H9 (cell line): ENCODE data around the gene TCN2. TPM values are rescaled to one million over a fixed set of nuclear protein-coding genes. Genes with fewer than 3 reads are reported as not detected.

Source experiments
- DNase-seq: peaks from one replicate; pipeline ENCODE4 v3.0.0-alpha.2; 2017
- H2AFZ ChIP-seq: one replicate; pipeline ENCODE4 v1.6.1; 2013; ENCODE audit warnings: mild to moderate bottlenecking, low read length, control low read depth, moderate library complexity
- H2AK5ac ChIP-seq: 2 replicates; pipeline ENCODE4 v1.6.1; 2013; ENCODE audit warnings: low read length, control low read depth, mixed read lengths; ENCODE audit not compliant: insufficient read length
- H2BK120ac ChIP-seq: one replicate; pipeline ENCODE4 v1.6.1; 2013; ENCODE audit warnings: low read depth, mild to moderate bottlenecking, low read length, control low read depth, inconsistent platforms; ENCODE audit not compliant: poor library complexity, severe bottlenecking
- H2BK12ac ChIP-seq: 2 replicates; pipeline ENCODE4 v1.6.1; 2013; ENCODE audit warnings: low read length, control low read depth, mixed read lengths, low read depth; ENCODE audit not compliant: insufficient read length
- H2BK15ac ChIP-seq: 2 replicates; pipeline ENCODE4 v1.6.1; 2013; ENCODE audit warnings: low read depth, low read length, control low read depth
- H2BK20ac ChIP-seq: one replicate; pipeline ENCODE4 v1.6.1; 2013; ENCODE audit warnings: low read depth, mild to moderate bottlenecking, low read length, control low read depth, inconsistent platforms; ENCODE audit not compliant: poor library complexity, severe bottlenecking
- H2BK5ac ChIP-seq: 2 replicates; pipeline ENCODE4 v1.6.1; 2013; ENCODE audit warnings: low read length, control low read depth, mixed read lengths; ENCODE audit not compliant: insufficient read length
- H3K14ac ChIP-seq: 2 replicates; pipeline ENCODE4 v1.6.1; 2013; ENCODE audit warnings: low read length, control low read depth; ENCODE audit not compliant: insufficient read depth
- H3K18ac ChIP-seq: 2 replicates; pipeline ENCODE4 v1.6.1; 2013; ENCODE audit warnings: low read depth, mild to moderate bottlenecking, mixed read lengths, low read length, control low read depth; ENCODE audit not compliant: insufficient read length
- H3K23ac ChIP-seq: 2 replicates; pipeline ENCODE4 v1.6.1; 2013; ENCODE audit warnings: low read length, control low read depth, mixed read lengths, low read depth; ENCODE audit not compliant: insufficient read length
- H3K23me2 ChIP-seq: 2 replicates; pipeline ENCODE4 v1.6.1; 2013; ENCODE audit warnings: low read depth, mild to moderate bottlenecking, mixed read lengths, low read length, control low read depth; ENCODE audit not compliant: insufficient read length, poor library complexity, severe bottlenecking
- H3K27ac ChIP-seq: 2 replicates; pipeline ENCODE4 v1.5.1; 2013; ENCODE audit warnings: low read length, control low read depth, mixed read lengths, low read depth; ENCODE audit not compliant: insufficient read length
- H3K27me3 ChIP-seq: 2 replicates; pipeline ENCODE4 v1.6.1; 2013; ENCODE audit warnings: low read length, control low read depth, inconsistent platforms; ENCODE audit not compliant: insufficient read depth
- H3K4ac ChIP-seq: 2 replicates; pipeline ENCODE4 v1.6.1; 2013; ENCODE audit warnings: low read depth, mild to moderate bottlenecking, control low read depth, inconsistent platforms, low read length, moderate library complexity
- H3K4me1 ChIP-seq: 2 replicates; pipeline ENCODE4 v1.6.1; 2013; ENCODE audit warnings: low read length, control low read depth, inconsistent platforms; ENCODE audit not compliant: insufficient read depth
- H3K4me2 ChIP-seq: 2 replicates; pipeline ENCODE4 v1.6.1; 2013; ENCODE audit warnings: low read length, control low read depth, mixed read lengths; ENCODE audit not compliant: insufficient read length, insufficient read depth
- H3K56ac ChIP-seq: 2 replicates; pipeline ENCODE4 v1.6.1; 2013; ENCODE audit warnings: low read depth, mild to moderate bottlenecking, mixed read lengths, low read length, control low read depth; ENCODE audit not compliant: insufficient read length
- H3K79me1 ChIP-seq: 2 replicates; pipeline ENCODE4 v1.6.1; 2013; ENCODE audit warnings: low read depth, mild to moderate bottlenecking, moderate library complexity, low read length, control low read depth, inconsistent platforms; ENCODE audit not compliant: insufficient read depth, poor library complexity, severe bottlenecking
- H3K79me2 ChIP-seq: 2 replicates; pipeline ENCODE4 v1.6.1; 2013; ENCODE audit warnings: low read length, control low read depth, inconsistent platforms; ENCODE audit not compliant: insufficient read depth
- H3K9ac ChIP-seq: 2 replicates; pipeline ENCODE4 v1.6.1; 2013; ENCODE audit warnings: low read length, control low read depth, mixed read lengths; ENCODE audit not compliant: insufficient read length; ENCODE audit errors: extremely low read depth
- H3K9me3 ChIP-seq: one replicate; pipeline ENCODE4 v1.6.1; 2013; ENCODE audit warnings: low read depth, low read length, inconsistent platforms; ENCODE audit not compliant: control insufficient read depth
- H3T11ph ChIP-seq: one replicate; pipeline ENCODE4 v1.6.1; 2013; ENCODE audit warnings: mild to moderate bottlenecking, low read length, control low read depth, inconsistent platforms
- H4K20me1 ChIP-seq: one replicate; pipeline ENCODE4 v1.6.1; 2013; ENCODE audit not compliant: control insufficient read depth, insufficient read length, insufficient read depth
- H4K5ac ChIP-seq: 2 replicates; pipeline ENCODE4 v1.6.1; 2013; ENCODE audit warnings: low read depth, mild to moderate bottlenecking, mixed read lengths, low read length, control low read depth; ENCODE audit not compliant: insufficient read length
- H4K8ac ChIP-seq: replicated peaks from 2 replicates; pipeline ENCODE4 v1.6.1; 2013; ENCODE audit warnings: low read length, control low read depth, mixed read lengths, low read depth; ENCODE audit not compliant: insufficient read length
- H4K91ac ChIP-seq: 2 replicates; pipeline ENCODE4 v1.6.1; 2013; ENCODE audit warnings: low read depth, mild to moderate bottlenecking, moderate library complexity, mixed read lengths, low read length, control low read depth; ENCODE audit not compliant: insufficient read length
- H3K27ac Mint-ChIP-seq, 3 experiments: 2 replicates in 2 of 3; 3 replicates in 1 of 3; pipeline ENCODE4 v1.8.0; 2020 to 2021; ENCODE audit warnings: mixed read lengths in 3 of 3, mild to moderate bottlenecking in 1 of 3, moderate library complexity in 1 of 3
- H3K27me3 Mint-ChIP-seq: 2 replicates; pipeline ENCODE4 v1.8.0; 2021; ENCODE audit warnings: low read depth, mild to moderate bottlenecking, moderate library complexity, mixed read lengths
- H3K36me3 Mint-ChIP-seq, 3 experiments: 2 replicates in 2 of 3; 3 replicates in 1 of 3; pipeline ENCODE4 v1.8.0; 2020 to 2021; ENCODE audit warnings: low read depth in 3 of 3, mixed read lengths in 3 of 3; ENCODE audit not compliant: insufficient read depth in 1 of 3
- H3K4me1 Mint-ChIP-seq, 2 experiments: 2 replicates each; pipeline ENCODE4 v1.8.0; 2020; ENCODE audit warnings: mixed read lengths in 2 of 2
- H3K4me3 Mint-ChIP-seq, 2 experiments: 2 replicates in 1 of 2; 3 replicates in 1 of 2; pipeline ENCODE4 v1.8.0; 2020 to 2021; ENCODE audit warnings: mild to moderate bottlenecking in 2 of 2, mixed read lengths in 2 of 2, moderate library complexity in 1 of 2
- H3K9me3 Mint-ChIP-seq, 2 experiments: 2 replicates in 1 of 2; 3 replicates in 1 of 2; pipeline ENCODE4 v1.8.0; 2020; ENCODE audit warnings: mild to moderate bottlenecking in 2 of 2, mixed read lengths in 2 of 2, moderate library complexity in 1 of 2
- WGBS: extraction: QIAGEN DNeasy Blood & Tissue Kit; methylation state at CpG from one replicate; pipeline ENCODE4 v1.1.7; 2013; ENCODE audit warnings: missing lambda C conversion rate, low lambda C conversion rate, mixed read lengths; ENCODE audit not compliant: insufficient read length; ENCODE audit errors: extremely low coverage; 5-methylcytosine and 5-hydroxymethylcytosine counted together
- total RNA-seq: library from RNA; stranded (reverse); gene quantifications from 2 replicates; pipeline ENCODE4 v1.2.1, GENCODE V29; 2021
- TF ChIP-seq, protein P1 (sequence below): fragments of 200-600 bp; sonication (generic); conservative IDR thresholded peaks from 3 replicates; pipeline ENCODE4 v1.8.0; 2021; ENCODE audit warnings: antibody characterized with exemption, mild to moderate bottlenecking

Gene TCN2
- total RNA-seq, 1 experiment from 2014 or later: 42.2 TPM

DNA sequence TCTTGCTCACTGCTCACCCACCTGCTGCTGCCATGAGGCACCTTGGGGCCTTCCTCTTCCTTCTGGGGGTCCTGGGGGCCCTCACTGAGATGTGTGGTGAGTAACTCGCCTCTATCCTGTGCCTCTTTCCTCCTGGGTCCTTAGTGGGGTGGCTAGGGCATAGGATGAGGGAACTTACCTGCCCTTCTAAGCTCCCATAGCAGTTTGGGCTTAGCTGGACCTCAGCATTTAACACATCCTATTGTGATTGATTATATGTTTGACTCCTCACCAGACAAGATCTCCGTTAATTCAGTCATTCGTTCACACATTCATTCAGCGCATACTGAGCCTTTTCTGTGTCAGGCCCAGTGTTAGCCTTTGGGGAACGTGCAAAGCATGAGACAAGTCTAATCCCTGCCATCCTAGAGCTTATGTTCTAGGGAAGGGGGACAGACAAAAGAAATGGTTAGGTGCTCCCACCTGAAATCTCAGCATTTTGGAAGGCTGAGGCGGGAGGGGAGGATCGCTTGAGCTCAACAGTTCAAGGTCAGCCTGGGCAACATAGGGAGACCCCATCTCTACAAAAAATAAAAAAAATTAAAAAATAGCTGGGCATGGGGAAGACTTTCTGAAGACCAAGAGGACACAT lies 441 bp downstream of the TCN2 start:
- no CpG with 5 or more reads among the region's 7 CpGs for WGBS
- TF ChIP-seq, protein P1, sequence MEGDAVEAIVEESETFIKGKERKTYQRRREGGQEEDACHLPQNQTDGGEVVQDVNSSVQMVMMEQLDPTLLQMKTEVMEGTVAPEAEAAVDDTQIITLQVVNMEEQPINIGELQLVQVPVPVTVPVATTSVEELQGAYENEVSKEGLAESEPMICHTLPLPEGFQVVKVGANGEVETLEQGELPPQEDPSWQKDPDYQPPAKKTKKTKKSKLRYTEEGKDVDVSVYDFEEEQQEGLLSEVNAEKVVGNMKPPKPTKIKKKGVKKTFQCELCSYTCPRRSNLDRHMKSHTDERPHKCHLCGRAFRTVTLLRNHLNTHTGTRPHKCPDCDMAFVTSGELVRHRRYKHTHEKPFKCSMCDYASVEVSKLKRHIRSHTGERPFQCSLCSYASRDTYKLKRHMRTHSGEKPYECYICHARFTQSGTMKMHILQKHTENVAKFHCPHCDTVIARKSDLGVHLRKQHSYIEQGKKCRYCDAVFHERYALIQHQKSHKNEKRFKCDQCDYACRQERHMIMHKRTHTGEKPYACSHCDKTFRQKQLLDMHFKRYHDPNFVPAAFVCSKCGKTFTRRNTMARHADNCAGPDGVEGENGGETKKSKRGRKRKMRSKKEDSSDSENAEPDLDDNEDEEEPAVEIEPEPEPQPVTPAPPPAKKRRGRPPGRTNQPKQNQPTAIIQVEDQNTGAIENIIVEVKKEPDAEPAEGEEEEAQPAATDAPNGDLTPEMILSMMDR: no peak
- Histone ChIP-seq H3K9ac (peak overlapping the region; percentile 60), H4K5ac (no peak overlapping the region), H3K4me2 (peak overlapping the region; percentile 82), H2BK5ac (no peak overlapping the region), H2AK5ac (no peak overlapping the region), H4K20me1 (no peaks in the 10 kb centered on the region), H2BK15ac (no peak overlapping the region), H3T11ph (no peak overlapping the region), H3K23me2 (peaks cover 6% of the 10 kb centered on the region), H4K8ac (no peak overlapping the region), H3K79me1 (peaks cover 4% of the 10 kb centered on the region), H2BK120ac (no peak overlapping the region), H3K4ac (no peak overlapping the region), H3K56ac (no peak overlapping the region), H3K27me3 (no peaks in the 10 kb centered on the region), H3K4me1 (0 out of 2 replicates have a peak, but pooled peaks cover 6% of the 10 kb centered on the region), H3K18ac (no peak overlapping the region), H3K79me2 (no peaks in the 10 kb centered on the region), H2AFZ (no peak overlapping the region), H3K14ac (no peak overlapping the region), H4K91ac (no peak overlapping the region), H3K9me3 (no peaks in the 10 kb centered on the region), H2BK20ac (no peak overlapping the region), H2BK12ac (no peak overlapping the region), H3K23ac (no peak overlapping the region), H3K27ac (no peak overlapping the region)
- DNase-seq: no peak
- H3K9me3 Mint-ChIP-seq: no peaks in the 10 kb centered on the region
- H3K27me3 Mint-ChIP-seq: no peaks in the 10 kb centered on the region
- peaks cover 16 to 31% (median 26%) of the 10 kb centered on the region in 3 experiments; a peak in 6 of 7 replicates for H3K36me3 Mint-ChIP-seq
- peaks cover 38 to 47% of the 10 kb centered on the region in 2 experiments for H3K4me1 Mint-ChIP-seq
- H3K4me3 Mint-ChIP-seq: peak overlapping the region; percentile 77 to 85
- peak overlapping the region; percentile 93 to 97 (median 95) for H3K27ac Mint-ChIP-seq
